ENCODE measurements around the gene WFDC9. TPM values are rescaled to one million over a fixed set of nuclear protein-coding genes. Genes with fewer than 3 reads are reported as not detected.

The WFDC9 gene
- total and polyA plus RNA-seq, 2 donors (not counting 3 experiments of a cell fraction or from before 2014, with no cell fraction given), result not detected

GRCh38 chr20:45679650-45680049, 48.6 kb upstream of the WFDC9 start:
- FAIRE-seq (no peak), DNase-seq (ENCODE audit: low read depth, low spot score) (no peak)
- ChIA-PET POLR2A (no interaction called here), CTCF (no interaction called here)
- TF ChIP-seq JUN (IDR thresholded peaks at IDR 0.05; ENCODE audit: borderline replicate concordance, insufficient read depth, insufficient read length, low read depth), result no peak
- no peak for TF ChIP-seq MAX (IDR thresholded peaks at IDR 0.05; ENCODE audit: insufficient read depth, insufficient read length)
- no peak for TF ChIP-seq EZH2 (IDR thresholded peaks at IDR 0.05; ENCODE audit: borderline replicate concordance, low read depth, low read length, severe bottlenecking)
- TF ChIP-seq FOS (IDR thresholded peaks at IDR 0.05; ENCODE audit: borderline replicate concordance, insufficient read depth, low read length), result no peak
- TF ChIP-seq POLR2A (IDR thresholded peaks at IDR 0.05; ENCODE audit: low read depth, low read length), result no peak
- no peak for TF ChIP-seq CTCF (IDR thresholded peaks at IDR 0.05; ENCODE audit: extremely low read depth in 1 of 2, insufficient read depth in 1 of 2, low read depth in 1 of 2, low read length in 2 of 2)
- TF ChIP-seq GATA2 (IDR thresholded peaks at IDR 0.05; ENCODE audit: insufficient read depth, insufficient read length, low read depth, low read length), result no peak
- no peak for TF ChIP-seq MYC (IDR thresholded peaks at IDR 0.05; ENCODE audit: low read depth, low read length)
- TF ChIP-seq POLR2AphosphoS5 (IDR thresholded peaks at IDR 0.05; ENCODE audit: insufficient read depth, low read depth, low read length), result no peak
- Histone ChIP-seq H3K9ac (replicated peaks; ENCODE audit: extremely low read depth, insufficient read depth, low read length) (no peak overlapping the region), H3K9me1 (replicated peaks; ENCODE audit: control insufficient read depth, extremely low read depth, insufficient read depth, low read length) (no peaks in the 10 kb centered on the region), H3K4me2 (ENCODE audit: insufficient read depth, low read length) (no peak overlapping the region), H4K20me1 (replicated peaks; ENCODE audit: control insufficient read depth, extremely low read depth, insufficient read depth, low read length) (no peaks in the 10 kb centered on the region), H3K27me3 (ENCODE audit: control insufficient read depth in 2 of 2, insufficient read depth in 2 of 2, low read length in 2 of 2) (no peaks in the 10 kb centered on the region), H3K4me1 (ENCODE audit: control insufficient read depth, extremely low read depth, insufficient read depth, low read length) (no peaks in the 10 kb centered on the region), H3K4me3 (replicated peaks in 1 of 3; ENCODE audit: insufficient read depth in 1 of 3, low read depth in 1 of 3, low read length in 3 of 3) (no peak overlapping the region), H2AFZ (ENCODE audit: low read depth, low read length) (no peak overlapping the region), H3K36me3 (ENCODE audit: control insufficient read depth in 2 of 2, extremely low read depth in 1 of 2, insufficient read depth in 2 of 2, low read length in 2 of 2) (no peaks in the 10 kb centered on the region), H3K27ac (ENCODE audit: insufficient read depth, low read depth, low read length) (no peak overlapping the region), H3K79me2 (ENCODE audit: control insufficient read depth, insufficient read depth, low read length) (no peaks in the 10 kb centered on the region), H3K9me3 (replicated peaks; ENCODE audit: control insufficient read depth, insufficient read depth, low read length) (no peaks in the 10 kb centered on the region)
- intact Hi-C loops (cut with micrococcal nuclease) (no loop called here), dilution Hi-C loops (cut with MboI; ENCODE audit: extremely low pct_ligation_motif_present, low sequenced_read_pairs) (no loop called here)
- no TSS peak for BruUV-seq (replicated peaks)

Measured in endothelial cell of umbilical vein (primary cell).